ENCODE results near the gene SLF2. TPM values are rescaled to one million over a fixed set of nuclear protein-coding genes. Genes with fewer than 3 reads are reported as not detected.

The SLF2 gene
- polyA plus RNA-seq, 2 donors: 5.1 to 9.4 TPM

GRCh38 chr10:100886963-100887362 lies 25.8 kb upstream of the SLF2 start:
- Histone ChIP-seq H3K27ac (ENCODE audit: low read depth in 2 of 2, low read length in 1 of 2) (no peak overlapping the region), H3K9me3 (ENCODE audit: control insufficient read depth in 2 of 2, insufficient read depth in 1 of 2, low read depth in 1 of 2, low read length in 1 of 2) (no peaks in the 10 kb centered on the region), H3K36me3 (ENCODE audit: control insufficient read depth in 2 of 2, insufficient read depth in 2 of 2, low read length in 1 of 2) (no peaks in the 10 kb centered on the region), H3K27me3 (ENCODE audit: control insufficient read depth in 1 of 2, insufficient read depth in 2 of 2, low read length in 2 of 2) (no peaks in the 10 kb centered on the region), H3K4me1 (ENCODE audit: control insufficient read depth in 2 of 2, insufficient read depth in 2 of 2, low read length in 1 of 2) (peaks cover 0 to 2% of the 10 kb centered on the region in 2 donors), H3K4me3 (ENCODE audit: low read depth in 1 of 2, low read length in 2 of 2) (no peak overlapping the region)
- WGBS, 2 donors: 56 to 58% methylated on average over 6 of the region's 6 CpGs

- Histone ChIP-seq H3K27ac (ENCODE audit: low read depth in 2 of 2, low read length in 1 of 2) (no peak overlapping the region), H3K4me3 (ENCODE audit: low read depth in 1 of 2, low read length in 2 of 2) (no peak overlapping the region), H3K9me3 (ENCODE audit: control insufficient read depth in 2 of 2, insufficient read depth in 1 of 2, low read depth in 1 of 2, low read length in 1 of 2) (no peaks in the 10 kb centered on the region), H3K27me3 (ENCODE audit: control insufficient read depth in 1 of 2, insufficient read depth in 2 of 2, low read length in 2 of 2) (no peaks in the 10 kb centered on the region), H3K4me1 (ENCODE audit: control insufficient read depth in 2 of 2, insufficient read depth in 2 of 2, low read length in 1 of 2) (peaks cover 0 to 2% of the 10 kb centered on the region in 2 donors), H3K36me3 (ENCODE audit: control insufficient read depth in 2 of 2, insufficient read depth in 2 of 2, low read length in 1 of 2) (no peaks in the 10 kb centered on the region)
- WGBS, 2 donors: 88 to 93% methylated on average over 14 of the region's 14 CpGs
Observed at GRCh38 chr10:100887761-100888296, 24.9 kb upstream of the SLF2 start.

GRCh38 chr10:100888957-100889356 lies 23.8 kb upstream of the SLF2 start:
- H3K27ac ChIP-seq (ENCODE audit: low read depth in 2 of 2, low read length in 1 of 2): no peak overlapping the region
- WGBS, 2 donors: 56 to 69% methylated on average over 3 of the region's 3 CpGs
- H3K27me3 ChIP-seq (ENCODE audit: control insufficient read depth in 1 of 2, insufficient read depth in 2 of 2, low read length in 2 of 2): no peaks in the 10 kb centered on the region
- H3K9me3 ChIP-seq (ENCODE audit: control insufficient read depth in 2 of 2, insufficient read depth in 1 of 2, low read depth in 1 of 2, low read length in 1 of 2): no peaks in the 10 kb centered on the region
- H3K4me3 ChIP-seq (ENCODE audit: low read depth in 1 of 2, low read length in 2 of 2): no peak overlapping the region
- no peaks in the 10 kb centered on the region for H3K4me1 ChIP-seq (ENCODE audit: control insufficient read depth in 2 of 2, insufficient read depth in 2 of 2, low read length in 1 of 2)
- H3K36me3 ChIP-seq (ENCODE audit: control insufficient read depth in 2 of 2, insufficient read depth in 2 of 2, low read length in 1 of 2): no peaks in the 10 kb centered on the region

DNA sequence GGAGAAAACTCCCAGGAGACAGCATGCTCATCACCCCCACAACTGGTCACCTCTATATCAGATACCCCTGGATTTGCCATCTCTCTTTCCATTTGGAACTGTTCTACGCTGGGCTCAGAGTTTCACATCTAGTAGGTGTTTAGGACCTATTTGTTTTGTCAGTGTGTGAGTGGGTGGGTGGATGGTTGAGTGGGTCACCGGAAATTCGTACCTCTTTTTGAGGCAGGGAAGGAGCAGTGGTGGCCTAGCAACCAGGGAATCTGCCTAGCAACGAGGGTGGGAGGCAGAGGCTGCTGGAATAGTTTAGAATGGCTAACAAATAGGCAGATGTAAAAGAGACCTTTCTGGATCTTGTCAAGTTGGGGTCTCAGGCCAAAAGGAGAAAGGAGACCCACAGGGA lies 23.2 kb upstream of the SLF2 start:
- Histone ChIP-seq H3K27me3 (ENCODE audit: control insufficient read depth in 1 of 2, insufficient read depth in 2 of 2, low read length in 2 of 2) (no peaks in the 10 kb centered on the region), H3K4me1 (ENCODE audit: control insufficient read depth in 2 of 2, insufficient read depth in 2 of 2, low read length in 1 of 2) (no peaks in the 10 kb centered on the region)

GRCh38 chr10:100890141-100890672 lies 22.6 kb upstream of the SLF2 start:
- no peak overlapping the region for H3K27ac ChIP-seq (ENCODE audit: low read depth in 2 of 2, low read length in 1 of 2)
- WGBS, 2 donors: 62 to 70% methylated on average over 6 of the region's 6 CpGs
- H3K4me1 ChIP-seq (ENCODE audit: control insufficient read depth in 2 of 2, insufficient read depth in 2 of 2, low read length in 1 of 2): no peaks in the 10 kb centered on the region
- no peaks in the 10 kb centered on the region for H3K9me3 ChIP-seq (ENCODE audit: control insufficient read depth in 2 of 2, insufficient read depth in 1 of 2, low read depth in 1 of 2, low read length in 1 of 2)
- H3K4me3 ChIP-seq (ENCODE audit: low read depth in 1 of 2, low read length in 2 of 2): no peak overlapping the region
- H3K36me3 ChIP-seq (ENCODE audit: control insufficient read depth in 2 of 2, insufficient read depth in 2 of 2, low read length in 1 of 2): no peaks in the 10 kb centered on the region
- H3K27me3 ChIP-seq (ENCODE audit: control insufficient read depth in 1 of 2, insufficient read depth in 2 of 2, low read length in 2 of 2): no peaks in the 10 kb centered on the region

More for the DNA sequence above, 23.2 kb upstream of the SLF2 start:
- no peaks in the 10 kb centered on the region for H3K9me3 ChIP-seq (ENCODE audit: control insufficient read depth in 2 of 2, insufficient read depth in 1 of 2, low read depth in 1 of 2, low read length in 1 of 2)
- H3K27ac ChIP-seq (ENCODE audit: low read depth in 2 of 2, low read length in 1 of 2): no peak overlapping the region
- no peak overlapping the region for H3K4me3 ChIP-seq (ENCODE audit: low read depth in 1 of 2, low read length in 2 of 2)
- no peaks in the 10 kb centered on the region for H3K36me3 ChIP-seq (ENCODE audit: control insufficient read depth in 2 of 2, insufficient read depth in 2 of 2, low read length in 1 of 2)
- WGBS, 2 donors: 55 to 59% methylated on average over 4 of the region's 4 CpGs

DNA sequence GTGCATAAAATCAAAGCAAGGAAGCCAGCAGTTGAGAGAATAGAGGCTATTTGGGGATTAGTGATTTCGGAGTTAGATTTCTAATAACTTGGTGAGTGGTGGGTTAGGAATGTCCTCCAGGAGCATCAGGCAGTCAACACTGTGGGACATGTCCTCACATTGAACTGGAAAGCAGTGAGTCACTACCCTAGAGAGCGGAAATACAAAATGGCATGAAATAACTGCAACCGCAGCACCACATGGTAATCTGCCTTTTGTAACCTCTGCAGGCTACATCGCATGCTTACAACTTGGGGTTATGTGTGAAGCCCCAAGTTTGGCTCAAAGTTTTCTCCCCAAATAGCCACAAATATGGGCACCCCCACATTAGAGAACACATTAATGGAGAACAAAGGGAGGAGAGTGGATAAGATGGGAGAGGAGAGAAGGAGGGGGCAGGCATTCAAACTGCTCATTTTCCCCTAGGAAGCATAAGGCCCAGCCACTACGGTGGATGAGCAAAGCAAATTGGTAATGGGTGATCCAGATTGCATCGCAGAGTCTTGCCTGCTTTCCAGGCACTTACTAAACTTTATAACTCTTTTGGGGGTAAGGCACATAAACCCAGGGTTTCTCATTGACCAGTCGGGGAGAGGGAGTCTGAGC lies 22.0 kb upstream of the SLF2 start:
- Histone ChIP-seq H3K36me3 (ENCODE audit: control insufficient read depth in 2 of 2, insufficient read depth in 2 of 2, low read length in 1 of 2) (no peaks in the 10 kb centered on the region), H3K9me3 (ENCODE audit: control insufficient read depth in 2 of 2, insufficient read depth in 1 of 2, low read depth in 1 of 2, low read length in 1 of 2) (no peaks in the 10 kb centered on the region), H3K27ac (ENCODE audit: low read depth in 2 of 2, low read length in 1 of 2) (no peak overlapping the region), H3K4me3 (ENCODE audit: low read depth in 1 of 2, low read length in 2 of 2) (no peak overlapping the region), H3K27me3 (ENCODE audit: control insufficient read depth in 1 of 2, insufficient read depth in 2 of 2, low read length in 2 of 2) (no peaks in the 10 kb centered on the region), H3K4me1 (ENCODE audit: control insufficient read depth in 2 of 2, insufficient read depth in 2 of 2, low read length in 1 of 2) (no peaks in the 10 kb centered on the region)
- 67 to 77% methylated on average over 7 of the region's 7 CpGs for WGBS, 2 donors

GRCh38 chr10:100894033-100894432 lies 18.7 kb upstream of the SLF2 start:
- Histone ChIP-seq H3K4me1 (ENCODE audit: control insufficient read depth in 2 of 2, insufficient read depth in 2 of 2, low read length in 1 of 2) (no peaks in the 10 kb centered on the region), H3K36me3 (ENCODE audit: control insufficient read depth in 2 of 2, insufficient read depth in 2 of 2, low read length in 1 of 2) (no peaks in the 10 kb centered on the region), H3K27me3 (ENCODE audit: control insufficient read depth in 1 of 2, insufficient read depth in 2 of 2, low read length in 2 of 2) (no peaks in the 10 kb centered on the region), H3K4me3 (ENCODE audit: low read depth in 1 of 2, low read length in 2 of 2) (no peak overlapping the region), H3K27ac (ENCODE audit: low read depth in 2 of 2, low read length in 1 of 2) (no peak overlapping the region), H3K9me3 (ENCODE audit: control insufficient read depth in 2 of 2, insufficient read depth in 1 of 2, low read depth in 1 of 2, low read length in 1 of 2) (no peaks in the 10 kb centered on the region)
- 43 to 54% methylated on average over 3 of the region's 3 CpGs for WGBS, 2 donors

GRCh38 chr10:100894589-100895294 lies 18.0 kb upstream of the SLF2 start:
- no peaks in the 10 kb centered on the region for H3K9me3 ChIP-seq (ENCODE audit: control insufficient read depth in 2 of 2, insufficient read depth in 1 of 2, low read depth in 1 of 2, low read length in 1 of 2)
- no peak overlapping the region for H3K27ac ChIP-seq (ENCODE audit: low read depth in 2 of 2, low read length in 1 of 2)
- no peak overlapping the region for H3K4me3 ChIP-seq (ENCODE audit: low read depth in 1 of 2, low read length in 2 of 2)
- H3K4me1 ChIP-seq (ENCODE audit: control insufficient read depth in 2 of 2, insufficient read depth in 2 of 2, low read length in 1 of 2): no peaks in the 10 kb centered on the region
- no peaks in the 10 kb centered on the region for H3K36me3 ChIP-seq (ENCODE audit: control insufficient read depth in 2 of 2, insufficient read depth in 2 of 2, low read length in 1 of 2)
- no peaks in the 10 kb centered on the region for H3K27me3 ChIP-seq (ENCODE audit: control insufficient read depth in 1 of 2, insufficient read depth in 2 of 2, low read length in 2 of 2)
- 72 to 73% methylated on average over 7 of the region's 7 CpGs for WGBS, 2 donors

- Histone ChIP-seq H3K27ac (ENCODE audit: low read depth in 2 of 2, low read length in 1 of 2) (no peak overlapping the region), H3K27me3 (ENCODE audit: control insufficient read depth in 1 of 2, insufficient read depth in 2 of 2, low read length in 2 of 2) (no peaks in the 10 kb centered on the region), H3K36me3 (ENCODE audit: control insufficient read depth in 2 of 2, insufficient read depth in 2 of 2, low read length in 1 of 2) (no peaks in the 10 kb centered on the region), H3K4me1 (ENCODE audit: control insufficient read depth in 2 of 2, insufficient read depth in 2 of 2, low read length in 1 of 2) (no peaks in the 10 kb centered on the region), H3K9me3 (ENCODE audit: control insufficient read depth in 2 of 2, insufficient read depth in 1 of 2, low read depth in 1 of 2, low read length in 1 of 2) (no peaks in the 10 kb centered on the region), H3K4me3 (ENCODE audit: low read depth in 1 of 2, low read length in 2 of 2) (no peak overlapping the region)
- WGBS, 2 donors: 29 to 35% methylated on average over 4 of the region's 4 CpGs
Observed at GRCh38 chr10:100895346-100895745, 17.4 kb upstream of the SLF2 start.
